AG08395 (cell line): Measurements from ENCODE around the gene CARD6.
"Not testable (repeated sequence)": the region's sequence is repeated elsewhere in the genome, so short reads cannot be mapped to it uniquely, and the experiment has no call there.

Experiments used
- DNase-seq: peaks from one replicate; pipeline ENCODE4 v3.0.0; 2012; ENCODE audit warnings: mixed read lengths, low spot score

The CARD6 gene

GRCh38 chr5:40841068-40841805 is at the start of gene CARD6:
CARD6 (plus strand) TSS chr5:40841367; CDS start chr5:40841383, 16 bp downstream.
- no peak for DNase-seq

DNA sequence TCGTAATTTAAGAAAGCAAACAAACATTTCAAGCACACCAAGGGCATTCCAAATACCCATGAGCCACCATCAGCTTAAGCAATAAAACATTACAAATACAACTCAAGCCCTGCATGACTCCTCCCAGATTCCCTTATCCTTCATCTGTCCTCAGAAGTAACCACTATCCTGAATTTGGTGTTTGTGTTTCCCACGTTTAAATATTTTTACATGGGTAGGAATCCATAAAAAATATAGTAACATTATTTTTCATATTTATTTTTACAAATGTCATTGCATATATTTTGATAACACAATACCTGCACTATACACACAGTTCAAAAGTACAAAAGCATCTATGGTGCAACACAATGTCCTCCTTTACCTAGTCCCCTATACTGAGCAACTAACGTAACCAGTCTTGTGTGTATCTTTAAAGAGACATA is 49.4 kb upstream of the CARD6 start:
- DNase-seq = no peak

DNA sequence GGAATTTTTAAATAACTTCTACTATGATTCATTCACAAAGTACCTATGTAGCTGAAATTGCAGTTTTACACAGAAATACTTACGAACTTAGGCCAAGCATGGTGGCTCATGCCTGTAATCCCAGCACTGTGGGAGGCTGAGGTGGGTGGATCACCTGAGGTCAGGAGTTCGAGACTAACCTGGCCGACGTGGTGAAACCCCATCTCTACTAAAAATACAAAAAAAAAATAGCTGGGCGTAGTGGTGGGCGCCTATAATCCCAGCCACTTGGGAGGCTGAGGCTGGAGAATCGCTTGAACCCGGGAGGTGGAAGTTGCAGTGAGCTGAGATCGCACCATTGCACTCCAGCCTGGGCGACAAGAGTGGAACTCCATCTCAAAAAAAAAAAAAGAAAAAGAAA is 48.5 kb upstream of the CARD6 start:
- not testable (repeated sequence) for DNase-seq

DNA sequence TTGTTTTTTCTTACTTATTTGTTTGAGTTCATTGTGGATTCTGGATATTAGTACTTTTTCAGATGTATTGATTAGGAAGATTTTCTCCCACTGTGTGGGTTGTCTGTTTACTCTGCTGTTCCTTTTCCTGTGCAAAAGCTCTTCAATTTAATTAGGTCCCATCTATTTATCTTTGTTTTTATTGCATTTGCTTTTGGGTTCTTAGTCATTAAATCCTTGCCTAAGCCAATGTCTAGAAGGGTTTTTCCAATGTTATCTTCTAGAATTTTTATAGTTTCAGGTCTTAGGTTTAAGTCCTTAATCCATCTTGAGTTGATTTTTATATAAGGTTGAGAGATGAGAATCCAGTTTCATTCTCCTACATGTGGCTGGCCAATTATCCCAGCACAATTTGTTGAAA is 46.8 kb upstream of the CARD6 start:
- not testable (repeated sequence) for DNase-seq

DNA sequence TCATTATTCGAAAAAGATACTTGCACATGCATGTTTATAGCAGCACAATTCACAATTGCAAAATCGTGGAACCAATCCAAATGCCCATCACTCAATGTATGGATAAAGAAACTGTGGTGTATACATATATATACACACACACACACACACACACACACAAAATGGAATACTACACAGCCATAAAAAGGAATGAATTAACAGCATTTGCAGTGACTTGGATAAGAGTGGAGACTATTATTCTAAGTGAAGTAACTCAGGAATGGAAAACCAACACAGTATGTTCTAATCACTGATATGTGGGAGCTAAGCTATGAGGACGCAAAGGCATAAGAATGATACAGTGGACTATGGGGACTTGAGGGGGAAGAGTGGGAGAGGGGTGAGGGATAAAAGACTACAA is 46.3 kb upstream of the CARD6 start:
- DNase-seq = not testable (repeated sequence)

GRCh38 chr5:40796487-40796889 is 44.7 kb upstream of the CARD6 start:
- DNase-seq = peak; percentile 38

- peak; percentile 45 for DNase-seq
These were observed 43.7 kb upstream of the CARD6 start for GRCh38 chr5:40797273-40798011.

DNA sequence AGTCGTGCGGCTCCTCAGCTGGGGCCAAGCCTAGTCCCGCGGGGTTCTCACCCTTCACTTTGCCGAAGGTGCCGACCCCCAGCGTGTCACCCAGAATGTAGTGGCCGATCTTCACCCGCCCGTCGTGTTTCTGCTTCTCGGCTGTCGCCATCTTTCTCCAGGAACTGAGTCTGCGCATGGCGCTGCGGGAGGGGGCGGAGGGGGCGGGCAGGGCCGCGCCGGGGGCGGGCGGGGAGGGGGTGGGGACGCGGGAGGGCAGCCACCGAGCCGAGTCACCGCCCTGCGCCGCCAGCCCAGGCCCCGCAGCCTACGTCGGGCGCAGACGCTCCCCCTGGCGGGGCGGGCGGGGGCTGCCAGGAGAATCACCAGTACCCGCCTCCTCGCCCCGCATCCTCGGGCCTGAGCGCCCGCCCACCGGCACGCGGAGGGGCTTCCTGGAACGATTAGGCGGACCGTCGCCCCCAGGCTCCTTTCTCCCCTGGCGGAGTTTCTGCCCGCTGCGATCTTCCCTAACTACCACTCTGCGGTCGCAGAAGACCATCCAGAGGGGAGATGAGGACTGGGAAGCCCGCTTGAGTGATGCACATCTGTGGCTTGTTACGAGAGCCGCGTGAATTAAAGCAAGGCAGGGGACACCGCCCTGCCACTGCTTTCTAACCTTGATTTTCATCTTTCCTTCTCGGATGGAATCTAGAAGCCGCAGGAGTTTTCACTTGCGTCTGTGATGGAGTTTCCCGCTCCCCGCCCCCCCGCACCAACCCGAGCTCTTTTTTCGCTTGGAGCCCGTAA is 43.0 kb upstream of the CARD6 start, which contains the start of gene PRKAA1:
Gene PRKAA1 (minus strand): TSS at position 363 of the 789 bp plus-strand sequence. CDS start 185 bp downstream, at position 178.
- DNase-seq = peak; percentile 97

DNA sequence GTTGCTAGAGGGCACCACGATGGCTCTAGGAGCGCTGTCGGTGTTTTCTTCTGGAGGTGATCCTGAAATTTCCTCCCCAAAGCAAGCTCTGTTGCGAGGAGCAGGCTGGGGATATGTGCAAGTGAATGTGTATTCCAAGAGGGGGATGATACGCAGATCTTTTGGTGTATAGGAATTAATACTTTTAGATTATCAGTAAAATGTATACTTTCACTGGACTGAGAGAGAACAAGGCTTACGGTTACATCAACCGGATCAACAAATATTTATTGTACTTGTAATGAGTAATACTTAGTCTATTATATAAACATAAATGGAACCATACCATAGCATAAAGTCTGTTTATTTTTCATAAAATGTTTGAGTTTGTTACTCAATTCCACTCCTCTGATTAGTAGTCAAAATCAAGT is 42.4 kb upstream of the CARD6 start:
- no peak for DNase-seq

- DNase-seq = no peak
These were observed 41.9 kb upstream of the CARD6 start for GRCh38 chr5:40799258-40799657.

- no peak for DNase-seq
These were observed 39.2 kb upstream of the CARD6 start for GRCh38 chr5:40801771-40802562.

GRCh38 chr5:40812125-40812524 is 29.0 kb upstream of the CARD6 start:
- DNase-seq = no peak

GRCh38 chr5:40813698-40814281 is 27.4 kb upstream of the CARD6 start:
- no peak for DNase-seq

GRCh38 chr5:40823459-40823858 is 17.7 kb upstream of the CARD6 start:
- DNase-seq = no peak

DNA sequence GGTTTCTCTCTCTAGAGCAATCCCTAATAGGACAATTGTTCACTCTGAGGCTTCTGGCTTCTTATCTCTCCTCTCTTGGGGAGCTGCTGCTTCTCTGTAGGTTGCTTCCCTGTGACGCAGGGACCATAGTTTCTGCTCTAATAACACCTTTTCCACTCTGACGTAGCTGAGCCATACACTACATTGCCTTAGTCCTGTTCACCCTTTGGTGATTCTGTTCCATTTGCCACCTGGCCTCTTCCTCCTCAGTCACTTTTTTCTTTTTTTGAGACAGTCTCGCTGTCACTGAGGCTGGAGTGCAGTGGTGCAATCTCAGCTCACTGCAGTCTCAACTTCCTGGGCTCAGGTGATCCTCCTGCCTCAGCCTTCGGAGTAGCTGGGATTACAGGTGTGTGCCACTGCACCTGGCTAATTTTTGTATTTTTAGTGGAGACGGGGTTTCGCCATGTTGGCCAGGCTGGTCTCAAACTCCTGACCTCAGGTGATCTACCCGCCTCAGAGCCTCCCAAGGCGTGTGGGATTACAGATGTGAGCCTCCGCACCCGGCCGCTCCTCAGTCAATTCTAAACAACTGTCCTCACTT is 15.6 kb upstream of the CARD6 start:
- not testable (repeated sequence) for DNase-seq

DNA sequence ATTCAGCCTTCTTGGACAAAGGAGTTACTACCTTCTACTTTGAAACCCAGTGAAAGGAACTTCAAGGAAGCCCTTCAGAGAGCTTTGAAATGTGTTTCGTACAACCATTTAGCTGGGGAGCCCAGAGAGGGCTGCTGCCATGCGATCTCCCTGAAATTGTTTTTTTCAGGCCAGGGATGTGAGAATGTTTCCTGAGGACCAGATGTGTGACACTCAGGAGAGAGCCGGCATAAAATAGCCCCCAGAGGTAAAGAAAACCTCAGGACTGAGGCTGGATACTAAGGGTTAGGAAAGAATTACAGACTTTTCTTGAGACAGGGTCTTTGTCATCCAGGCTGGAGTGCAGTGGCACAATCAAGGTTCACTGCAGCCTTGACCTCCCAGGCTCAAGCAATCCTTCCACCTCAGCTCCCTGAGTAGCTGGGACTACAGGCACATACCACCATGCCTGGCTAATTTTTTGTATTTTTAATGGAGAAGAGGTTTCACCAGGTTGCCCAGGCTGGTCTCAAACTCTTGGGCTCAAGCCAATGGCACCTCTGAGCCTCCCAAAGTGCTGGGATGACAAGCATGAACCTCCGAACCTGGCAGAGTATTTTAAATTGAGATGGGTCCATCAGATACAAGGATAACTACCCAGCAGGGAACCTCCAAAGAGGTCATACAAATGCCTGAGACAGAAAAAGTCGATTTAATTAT is 14.5 kb upstream of the CARD6 start:
- no peak for DNase-seq

DNA sequence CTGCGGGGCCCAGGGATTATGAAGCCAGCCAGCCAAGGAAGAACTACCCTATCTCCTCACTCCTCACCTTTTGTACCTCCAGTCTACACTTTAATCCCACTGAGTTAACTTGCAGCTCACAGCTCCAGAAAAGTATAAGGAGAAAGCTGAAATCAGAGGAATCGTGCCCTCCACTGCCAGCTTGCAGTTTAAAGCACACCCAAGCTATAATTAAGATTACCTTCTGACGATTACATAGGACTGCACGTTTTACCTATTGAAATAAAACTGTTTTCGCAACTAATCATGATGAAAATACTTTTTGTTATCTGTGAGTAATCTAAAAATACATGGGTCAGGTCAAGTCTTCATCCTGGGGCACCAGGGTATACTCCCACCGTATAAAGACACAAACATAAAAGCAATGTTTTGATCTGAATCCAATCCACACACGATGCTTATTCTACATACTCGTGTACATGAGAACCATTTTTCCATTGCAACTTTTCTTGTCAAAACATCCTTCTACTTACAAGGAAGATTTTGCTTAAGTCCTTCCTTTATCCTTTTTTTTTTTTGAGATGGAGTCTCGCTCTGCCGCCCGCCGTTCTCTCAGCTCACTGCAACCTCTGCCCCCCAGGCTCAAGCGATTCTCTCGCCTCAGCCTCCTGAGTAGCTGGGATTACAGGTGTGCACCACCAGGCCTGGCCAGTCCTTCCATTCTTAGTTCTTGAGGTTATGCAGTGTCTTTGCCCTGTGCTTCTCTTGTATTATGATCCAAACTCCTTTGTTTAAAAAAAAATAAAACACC is 13.8 kb upstream of the CARD6 start:
- no peak for DNase-seq

GRCh38 chr5:40828021-40828631 is 13.0 kb upstream of the CARD6 start:
- no peak for DNase-seq
